HUES48 (cell line): ENCODE results near the gene TSPAN15.

Experiments used
- H3K27ac ChIP-seq: one replicate; pipeline ENCODE4 v1.7.0; 2013; ENCODE audit warnings: low read depth, low read length, inconsistent platforms
- H3K27me3 ChIP-seq: 2 replicates; pipeline ENCODE4 v1.6.1; 2013; ENCODE audit warnings: mild to moderate bottlenecking, low read length; ENCODE audit not compliant: control insufficient read depth, insufficient read depth
- H3K36me3 ChIP-seq: 2 replicates; pipeline ENCODE4 v1.6.1; 2013; ENCODE audit warnings: low read length; ENCODE audit not compliant: control insufficient read depth, insufficient read depth
- H3K4me1 ChIP-seq: 2 replicates; pipeline ENCODE4 v1.6.1; 2013; ENCODE audit warnings: mild to moderate bottlenecking, low read length; ENCODE audit not compliant: control insufficient read depth, insufficient read depth
- H3K4me3 ChIP-seq: 2 replicates; pipeline ENCODE4 v1.5.1; 2013; ENCODE audit warnings: mild to moderate bottlenecking, low read depth, low read length
- H3K9ac ChIP-seq: 2 replicates; pipeline ENCODE4 v1.6.1; 2013; ENCODE audit warnings: mild to moderate bottlenecking, low read depth, low read length, moderate library complexity
- H3K9me3 ChIP-seq: 2 replicates; pipeline ENCODE4 v1.6.1; 2013; ENCODE audit warnings: low read length; ENCODE audit not compliant: control insufficient read depth, insufficient read depth

The TSPAN15 gene

GRCh38 chr10:69500864-69501468, 49.7 kb downstream of the TSPAN15 start:
- no peaks in the 10 kb centered on the region for H3K27me3 ChIP-seq
- no peak overlapping the region for H3K27ac ChIP-seq
- no peaks in the 10 kb centered on the region for H3K9me3 ChIP-seq
- H3K4me1 ChIP-seq = no peaks in the 10 kb centered on the region
- no peak overlapping the region for H3K9ac ChIP-seq
- no peak overlapping the region for H3K4me3 ChIP-seq
- H3K36me3 ChIP-seq = no peaks in the 10 kb centered on the region

GRCh38 chr10:69501657-69502056, 50.4 kb downstream of the TSPAN15 start:
- H3K9me3 ChIP-seq = no peaks in the 10 kb centered on the region
- no peaks in the 10 kb centered on the region for H3K4me1 ChIP-seq
- no peaks in the 10 kb centered on the region for H3K27me3 ChIP-seq
- H3K27ac ChIP-seq = no peak overlapping the region
- H3K4me3 ChIP-seq = no peak overlapping the region
- no peaks in the 10 kb centered on the region for H3K36me3 ChIP-seq
- no peak overlapping the region for H3K9ac ChIP-seq

- Histone ChIP-seq H3K36me3 (no peaks in the 10 kb centered on the region), H3K4me3 (no peak overlapping the region), H3K9ac (no peak overlapping the region), H3K27me3 (no peaks in the 10 kb centered on the region), H3K4me1 (peaks cover 8% of the 10 kb centered on the region; the same call in 1 of the 2 replicates), H3K9me3 (no peaks in the 10 kb centered on the region), H3K27ac (no peak overlapping the region)
Observed at GRCh38 chr10:69502589-69502988, 51.3 kb downstream of the TSPAN15 start.

GRCh38 chr10:69503001-69503895, 52.0 kb downstream of the TSPAN15 start:
- H3K4me3 ChIP-seq = no peak overlapping the region
- no peaks in the 10 kb centered on the region for H3K36me3 ChIP-seq
- H3K9ac ChIP-seq = no peak overlapping the region
- H3K4me1 ChIP-seq = peaks cover 8% of the 10 kb centered on the region; the same call in 1 of the 2 replicates
- H3K27me3 ChIP-seq = no peaks in the 10 kb centered on the region
- H3K27ac ChIP-seq = no peak overlapping the region
- H3K9me3 ChIP-seq = no peaks in the 10 kb centered on the region

- Histone ChIP-seq H3K36me3 (no peaks in the 10 kb centered on the region), H3K4me1 (peaks cover 8% of the 10 kb centered on the region; the same call in 1 of the 2 replicates), H3K27me3 (no peaks in the 10 kb centered on the region), H3K27ac (no peak overlapping the region), H3K4me3 (no peak overlapping the region), H3K9me3 (no peaks in the 10 kb centered on the region), H3K9ac (no peak overlapping the region)
Observed at GRCh38 chr10:69503896-69504265, 52.6 kb downstream of the TSPAN15 start.

- no peak overlapping the region for H3K4me3 ChIP-seq
- no peak overlapping the region for H3K27ac ChIP-seq
- no peaks in the 10 kb centered on the region for H3K9me3 ChIP-seq
- peaks cover 8% of the 10 kb centered on the region; the same call in 1 of the 2 replicates for H3K4me1 ChIP-seq
- no peaks in the 10 kb centered on the region for H3K36me3 ChIP-seq
- H3K9ac ChIP-seq = no peak overlapping the region
- no peaks in the 10 kb centered on the region for H3K27me3 ChIP-seq
Observed at GRCh38 chr10:69504576-69505250, 53.4 kb downstream of the TSPAN15 start.

GRCh38 chr10:69505636-69506318, 54.5 kb downstream of the TSPAN15 start:
- Histone ChIP-seq H3K9ac (no peak overlapping the region), H3K4me3 (no peak overlapping the region), H3K36me3 (no peaks in the 10 kb centered on the region), H3K4me1 (peaks cover 8% of the 10 kb centered on the region; the same call in 1 of the 2 replicates), H3K27me3 (no peaks in the 10 kb centered on the region), H3K27ac (no peak overlapping the region), H3K9me3 (no peaks in the 10 kb centered on the region)

GRCh38 chr10:69506487-69506833, 55.2 kb downstream of the TSPAN15 start:
- H3K36me3 ChIP-seq = no peaks in the 10 kb centered on the region
- H3K27ac ChIP-seq = no peak overlapping the region
- no peaks in the 10 kb centered on the region for H3K27me3 ChIP-seq
- H3K9ac ChIP-seq = no peak overlapping the region
- no peak overlapping the region for H3K4me3 ChIP-seq
- H3K4me1 ChIP-seq = peaks cover 8% of the 10 kb centered on the region; the same call in 1 of the 2 replicates
- no peaks in the 10 kb centered on the region for H3K9me3 ChIP-seq

GRCh38 chr10:69506834-69507713, 55.8 kb downstream of the TSPAN15 start:
- Histone ChIP-seq H3K27me3 (no peaks in the 10 kb centered on the region), H3K4me3 (no peak overlapping the region), H3K9ac (no peak overlapping the region), H3K27ac (no peak overlapping the region), H3K36me3 (no peaks in the 10 kb centered on the region), H3K4me1 (peaks cover 8% of the 10 kb centered on the region; the same call in 1 of the 2 replicates), H3K9me3 (no peaks in the 10 kb centered on the region)

- no peak overlapping the region for H3K9ac ChIP-seq
- H3K27me3 ChIP-seq = no peaks in the 10 kb centered on the region
Observed at GRCh38 chr10:69508738-69509340, 57.6 kb downstream of the TSPAN15 start.

More at GRCh38 chr10:69508738-69509340, 57.6 kb downstream of the TSPAN15 start:
- no peak overlapping the region for H3K27ac ChIP-seq
- H3K9me3 ChIP-seq = no peaks in the 10 kb centered on the region
- no peaks in the 10 kb centered on the region for H3K36me3 ChIP-seq
- no peak overlapping the region for H3K4me3 ChIP-seq
- peaks cover 9% of the 10 kb centered on the region for H3K4me1 ChIP-seq
